H1 (cell line): Measurements from ENCODE around the gene CCBE1. TPM values are rescaled to one million over a fixed set of nuclear protein-coding genes. Genes with fewer than 3 reads are reported as not detected.

Experiments used
- CTCF ChIA-PET: fragments of 300-600 bp; sonication (Branson Sonifier 250); formaldehyde crosslinking; loops from one replicate; lab custom pipeline; 2021; ENCODE audit not compliant: partially characterized antibody; lab: Charles Lee
- POLR2A ChIA-PET: fragments of 300-600 bp; sonication (Branson Sonifier 250); formaldehyde crosslinking; loops from one replicate; lab custom pipeline; 2021; ENCODE audit warnings: inconsistent platforms; ENCODE audit not compliant: partially characterized antibody; lab: Charles Lee
- DNase-seq, 2 experiments: peaks; one replicate each; pipeline versions ENCODE4 v3.0.0 to v3.0.0-alpha.2; 2010 to 2022; ENCODE audit warnings: low spot score in 2 of 2, low read depth in 1 of 2, mixed read lengths in 1 of 2
- FAIRE-seq: peaks from 2 replicates; lab custom pipeline; 2011; peaks lifted over from hg19 to GRCh38; lab: Jason Lieb, UNC
- H2AFZ ChIP-seq: 2 replicates; pipeline ENCODE4 v1.8.1; 2012; ENCODE audit warnings: low read length, inconsistent platforms
- H2AK5ac ChIP-seq: 2 replicates; pipeline ENCODE4 v1.6.1; 2013; ENCODE audit warnings: low read depth, low read length
- H2BK120ac ChIP-seq: replicated peaks from 2 replicates; pipeline ENCODE3; 2013; ENCODE audit warnings: low read depth, low read length, inconsistent platforms
- H2BK12ac ChIP-seq: 2 replicates; pipeline ENCODE4 v1.6.1; 2013; ENCODE audit warnings: low read depth, low read length
- H2BK15ac ChIP-seq: 2 replicates; pipeline ENCODE4 v1.6.1; 2013; ENCODE audit warnings: low read length
- H2BK20ac ChIP-seq: 2 replicates; pipeline ENCODE4 v1.6.1; 2013; ENCODE audit warnings: low read length
- H2BK5ac ChIP-seq: 2 replicates; pipeline ENCODE4 v1.6.1; 2013; ENCODE audit warnings: low read depth, low read length
- H3K14ac ChIP-seq: 2 replicates; pipeline ENCODE4 v1.6.1; 2013; ENCODE audit warnings: inconsistent platforms; ENCODE audit not compliant: insufficient read length
- H3K18ac ChIP-seq: 2 replicates; pipeline ENCODE4 v1.6.1; 2013; ENCODE audit warnings: low read length; ENCODE audit errors: extremely low read depth
- H3K23ac ChIP-seq: 2 replicates; pipeline ENCODE4 v1.6.1; 2013; ENCODE audit warnings: inconsistent platforms; ENCODE audit not compliant: insufficient read length
- H3K23me2 ChIP-seq: 2 replicates; pipeline ENCODE4 v1.6.1; 2013; ENCODE audit warnings: low read depth, low read length
- H3K27ac ChIP-seq: 2 replicates; pipeline ENCODE4 v1.6.1; 2011; ENCODE audit warnings: low read depth, low read length, inconsistent platforms
- H3K27me3 ChIP-seq, 4 experiments: replicated peaks in 1 of 4; 1 replicate in 1 of 4; 2 replicates in 3 of 4; pipeline versions ENCODE4 v1.6.1 to v1.8.1; 2011 to 2013; ENCODE audit warnings: low read length in 3 of 4, mild to moderate bottlenecking in 3 of 4, inconsistent platforms in 2 of 4, mixed read lengths in 2 of 4, moderate library complexity in 1 of 4; ENCODE audit not compliant: control insufficient read depth in 3 of 4, insufficient read depth in 3 of 4; ENCODE audit errors: extremely low read depth in 1 of 4
- H3K36me3 ChIP-seq, 4 experiments: 2 replicates each; pipeline versions ENCODE4 v1.6.1 to v1.8.1; 2011 to 2013; ENCODE audit warnings: mild to moderate bottlenecking in 4 of 4, low read length in 3 of 4, moderate library complexity in 2 of 4, control low read depth in 1 of 4, inconsistent platforms in 1 of 4; ENCODE audit not compliant: insufficient read depth in 4 of 4, control insufficient read depth in 2 of 4
- H3K4ac ChIP-seq: replicated peaks from 2 replicates; pipeline ENCODE3; 2013; ENCODE audit warnings: low read length, low read depth, mixed read lengths, inconsistent platforms; ENCODE audit not compliant: insufficient read length
- H3K4me1 ChIP-seq, 4 experiments: replicated peaks in 1 of 4; 1 replicate in 1 of 4; 2 replicates in 3 of 4; pipeline versions ENCODE4 v1.6.1 to v1.8.1; 2011 to 2013; ENCODE audit warnings: low read length in 3 of 4, inconsistent platforms in 2 of 4, mixed read lengths in 1 of 4; ENCODE audit not compliant: insufficient read depth in 4 of 4, control insufficient read depth in 3 of 4
- H3K4me2 ChIP-seq, 2 experiments: 2 replicates each; pipeline versions ENCODE4 v1.6.1 to v1.8.1; 2011 to 2013; ENCODE audit warnings: low read depth in 2 of 2, low read length in 2 of 2, control low read depth in 1 of 2, inconsistent platforms in 1 of 2, mild to moderate bottlenecking in 1 of 2; ENCODE audit not compliant: insufficient read depth in 1 of 2
- H3K4me3 ChIP-seq, 4 experiments: fragments of 200-600, 300-600 bp in 1 of 4; sonication (generic), shearing (Covaris generic), sonication (Bioruptor Twin) in 1 of 4; 2 replicates each; pipeline versions ENCODE4 v1.5.1 to v1.8.1; 2011 to 2016; ENCODE audit warnings: low read length in 4 of 4, low read depth in 3 of 4, control low read depth in 2 of 4, inconsistent platforms in 2 of 4, mild to moderate bottlenecking in 2 of 4, mixed read lengths in 1 of 4, moderate library complexity in 1 of 4; ENCODE audit not compliant: insufficient read depth in 2 of 4; ENCODE audit errors: extremely low read depth in 1 of 4
- H3K56ac ChIP-seq: replicated peaks from 2 replicates; pipeline ENCODE3; 2013; ENCODE audit warnings: low read depth, mild to moderate bottlenecking, mixed read lengths, low read length, inconsistent platforms; ENCODE audit not compliant: insufficient read length
- H3K79me1 ChIP-seq: 2 replicates; pipeline ENCODE4 v1.6.1; 2013; ENCODE audit warnings: low read depth, low read length, control low read depth
- H3K79me2 ChIP-seq, 2 experiments: 2 replicates each; pipeline versions ENCODE4 v1.6.1 to v1.8.1; 2012 to 2013; ENCODE audit warnings: low read length in 2 of 2, mild to moderate bottlenecking in 2 of 2, inconsistent platforms in 1 of 2; ENCODE audit not compliant: insufficient read depth in 2 of 2, control insufficient read depth in 1 of 2
- H3K9ac ChIP-seq, 4 experiments: replicated peaks in 1 of 4; 1 replicate in 1 of 4; 2 replicates in 3 of 4; pipeline versions ENCODE4 v1.6.1 to v1.8.1; 2011 to 2013; ENCODE audit warnings: low read depth in 3 of 4, low read length in 3 of 4, control low read depth in 2 of 4, mild to moderate bottlenecking in 2 of 4, moderate library complexity in 2 of 4, inconsistent platforms in 1 of 4; ENCODE audit errors: extremely low read depth in 1 of 4
- H3K9me3 ChIP-seq, 2 experiments: 2 replicates each; pipeline versions ENCODE4 v1.6.1 to v1.8.1; 2012 to 2013; ENCODE audit warnings: mild to moderate bottlenecking in 2 of 2, moderate library complexity in 2 of 2, control low read depth in 1 of 2, inconsistent platforms in 1 of 2, low read depth in 1 of 2, low read length in 1 of 2, mixed read lengths in 1 of 2; ENCODE audit not compliant: insufficient read depth in 2 of 2
- H4K20me1 ChIP-seq, 2 experiments: replicated peaks in 1 of 2; 2 replicates each; pipeline versions ENCODE3 to v1.8.1; 2011 to 2013; ENCODE audit warnings: inconsistent platforms in 2 of 2, low read length in 2 of 2, mild to moderate bottlenecking in 1 of 2; ENCODE audit not compliant: insufficient read depth in 2 of 2, control insufficient read depth in 1 of 2
- H4K5ac ChIP-seq: 2 replicates; pipeline ENCODE4 v1.6.1; 2013; ENCODE audit warnings: low read length, low read depth, mixed read lengths, inconsistent platforms; ENCODE audit not compliant: insufficient read length
- H4K8ac ChIP-seq: 2 replicates; pipeline ENCODE4 v1.8.0; 2013; ENCODE audit warnings: mild to moderate bottlenecking, moderate library complexity, low read length, inconsistent platforms; ENCODE audit not compliant: insufficient read depth; ENCODE audit errors: extremely low read depth
- H4K91ac ChIP-seq: replicated peaks from 2 replicates; pipeline ENCODE3; 2013; ENCODE audit warnings: low read length, mixed read lengths, inconsistent platforms; ENCODE audit not compliant: insufficient read length
- BACH1 ChIP-seq: IDR thresholded peaks from 2 replicates; pipeline ENCODE4 v1.6.1; 2012; ENCODE audit warnings: low read length, improper control_type of control experiment
- BCL11A ChIP-seq, 2 experiments: IDR thresholded peaks; one replicate each; pipeline ENCODE4 v1.6.1; 2011; ENCODE audit warnings: low read depth in 2 of 2, low read length in 2 of 2, mild to moderate bottlenecking in 2 of 2
- BRCA1 ChIP-seq: IDR thresholded peaks from 2 replicates; pipeline ENCODE4 v1.6.1; 2012; ENCODE audit warnings: low read depth, low read length, improper control_type of control experiment
- CBX8 ChIP-seq: fragments of 300-800, 300-1000 bp; sonication (generic); IDR thresholded peaks from 2 replicates; pipeline ENCODE4 v1.7.1; 2016; ENCODE audit warnings: low read depth, low read length, borderline replicate concordance
- CEBPB ChIP-seq: IDR thresholded peaks from 2 replicates; pipeline ENCODE4 v1.6.1; 2012; ENCODE audit warnings: low read depth, low read length
- CTBP2 ChIP-seq: IDR thresholded peaks from 2 replicates; pipeline ENCODE4 v1.7.0; 2011; ENCODE audit warnings: borderline replicate concordance, mild to moderate bottlenecking, moderate library complexity, mixed read lengths, low read length; ENCODE audit not compliant: insufficient read depth, insufficient read length
- KDM4A ChIP-seq: IDR thresholded peaks from one replicate; pipeline ENCODE4 v1.7.1; 2012; ENCODE audit warnings: low read depth, mild to moderate bottlenecking, moderate library complexity, low read length, inconsistent platforms; ENCODE audit not compliant: severe bottlenecking
- MAX ChIP-seq: IDR thresholded peaks from 2 replicates; pipeline ENCODE4 v1.6.1; 2012; ENCODE audit warnings: inconsistent platforms
- POLR2A ChIP-seq, 2 experiments: IDR thresholded peaks; 1 replicate in 1 of 2; 2 replicates in 1 of 2; pipeline ENCODE4 v1.6.1; 2011; ENCODE audit warnings: low read depth in 2 of 2, low read length in 2 of 2, mild to moderate bottlenecking in 2 of 2; ENCODE audit errors: control extremely low read depth in 1 of 2
- POU5F1 ChIP-seq: IDR thresholded peaks from 2 replicates; pipeline ENCODE4 v1.6.1; 2011; ENCODE audit warnings: low read depth, mild to moderate bottlenecking, low read length, moderate library complexity
- SAP30 ChIP-seq: fragments of 300-600 bp; sonication (generic); IDR thresholded peaks from 2 replicates; pipeline ENCODE4 v1.7.1; 2012; ENCODE audit warnings: low read length, moderate library complexity, mild to moderate bottlenecking, inconsistent platforms; ENCODE audit not compliant: insufficient read depth, insufficient replicate concordance
- SIRT6 ChIP-seq: IDR thresholded peaks from one replicate; pipeline ENCODE4 v1.7.1; 2012; ENCODE audit warnings: low read length, inconsistent platforms
- SP2 ChIP-seq: IDR thresholded peaks from 2 replicates; pipeline ENCODE4 v1.6.1; 2012; ENCODE audit warnings: mild to moderate bottlenecking, low read length, inconsistent platforms
- TEAD4 ChIP-seq: IDR thresholded peaks from 2 replicates; pipeline ENCODE4 v1.6.1; 2012; ENCODE audit warnings: low read depth, low read length, inconsistent platforms, mixed read lengths
- WGBS, 2 experiments: shearing (Covaris generic) in 1 of 2; methylation state at CpG; one replicate each; pipeline versions ENCODE4 v1.1.6 to v1.1.7; 2013 to 2015; ENCODE audit warnings: low lambda C conversion rate in 2 of 2, mixed read lengths in 2 of 2, inconsistent platforms in 1 of 2, low coverage in 1 of 2, missing lambda C conversion rate in 1 of 2; ENCODE audit not compliant: insufficient replicate concordance in 2 of 2, insufficient coverage in 1 of 2, insufficient read length in 1 of 2; ENCODE audit errors: extremely low coverage in 1 of 2, missing lambda C conversion rate in 1 of 2; 5-methylcytosine and 5-hydroxymethylcytosine counted together
- polyA plus RNA-seq, 7 experiments: library from polyadenylated mRNA; depleted of rRNA in 3 of 7; stranded (reverse) in 5 of 7; unstranded in 2 of 7; fragments of >200 nt in 5 of 7; fragments of 200-250 nt in 2 of 7; gene quantifications; 1 replicate in 5 of 7; 2 replicates in 1 of 7; 4 replicates in 1 of 7; pipeline versions ENCODE4 v1.2.1 to v1.2.3, GENCODE V29; 2011 to 2013; ENCODE audit warnings: missing spikeins in 2 of 7, mixed read lengths in 2 of 7
- total RNA-seq: library from RNA; stranded (reverse); fragmentation: NEBNext Ultra II Directional; extraction: Animal tissue kit (Norgen Biotek cat#: 25700); gene quantifications from 2 replicates; pipeline ENCODE4 v1.2.1, GENCODE V29; 2021

Gene CCBE1
- total and polyA plus RNA-seq, 2 of the 8 experiments (the other 6 are each of a cell fraction or from before 2014, with no cell fraction given): 2.1 to 2.6 TPM

GRCh38 chr18:59633961-59634485, 63.2 kb downstream of the CCBE1 start:
- H4K20me1 ChIP-seq: no peaks in the 10 kb centered on the region
- FAIRE-seq (peak; percentile 45), DNase-seq (no peak)
- H2BK5ac ChIP-seq: no peak overlapping the region
- no peaks in the 10 kb centered on the region for H3K23me2 ChIP-seq
- no peak overlapping the region for H4K5ac ChIP-seq
- no peak overlapping the region for H3K4ac ChIP-seq
- no peak overlapping the region for H2BK15ac ChIP-seq
- no peak overlapping the region for H3K27ac ChIP-seq
- no peaks in the 10 kb centered on the region for H3K27me3 ChIP-seq
- ChIA-PET CTCF (interaction anchor here (0.9 to 7.4 kb wide), 7 partner anchors 10 to 189 kb away, joined by 3 to 144 read pairs (median 9); partner anchors contain the start of gene CCBE1), POLR2A (no interaction called here)
- no peaks in the 10 kb centered on the region for H3K9me3 ChIP-seq
- peaks cover 0 to 9% (median 3%) of the 10 kb centered on the region in 4 experiments; a peak in 4 of 7 replicates for H3K4me1 ChIP-seq
- H4K8ac ChIP-seq: no peak overlapping the region
- no peak overlapping the region for H2BK12ac ChIP-seq
- H2AFZ ChIP-seq: no peak overlapping the region
- no peak overlapping the region for H3K23ac ChIP-seq
- no peak overlapping the region for H3K56ac ChIP-seq
- 69% methylated on average over 4 of the region's 4 CpGs; no CpG with 5 or more reads in 1 of the 2 experiments for WGBS, 2 experiments
- no peaks in the 10 kb centered on the region for H3K36me3 ChIP-seq
- H3K18ac ChIP-seq: no peak overlapping the region
- H2BK20ac ChIP-seq: no peak overlapping the region; the same call in 1 of the 2 replicates
- no peaks in the 10 kb centered on the region for H3K79me2 ChIP-seq
- H3K4me3 ChIP-seq: no peak overlapping the region
- H3K4me2 ChIP-seq: peak overlapping the region; percentile 10 to 28; a peak in 2 of 4 replicates
- no peak overlapping the region for H2AK5ac ChIP-seq
- no peak overlapping the region for H2BK120ac ChIP-seq
- H3K9ac ChIP-seq: no peak overlapping the region; a peak in 1 of 7 replicates
- no peak overlapping the region for H3K14ac ChIP-seq
- H4K91ac ChIP-seq: no peak overlapping the region
- no peaks in the 10 kb centered on the region for H3K79me1 ChIP-seq
- TF ChIP-seq BCL11A (IDR thresholded peaks at IDR 0.05; ENCODE audit: low read depth in 2 of 2, low read length in 2 of 2): no peak
- TF ChIP-seq SAP30: no peak
- no peak for TF ChIP-seq MAX
- TF ChIP-seq CEBPB: no peak
- TF ChIP-seq BRCA1: no peak
- no peak for TF ChIP-seq POLR2A (IDR thresholded peaks at IDR 0.05; ENCODE audit: control extremely low read depth in 1 of 2, low read depth in 2 of 2, low read length in 2 of 2)
- no peak for TF ChIP-seq POU5F1
- TF ChIP-seq TEAD4: no peak
- TF ChIP-seq KDM4A: no peak
- TF ChIP-seq CBX8: no peak
- TF ChIP-seq SIRT6: no peak
- TF ChIP-seq CTBP2: no peak
- TF ChIP-seq BACH1: no peak
- TF ChIP-seq SP2: no peak
